ENCODE data around the gene IGF2BP2. TPM values are rescaled to one million over a fixed set of nuclear protein-coding genes. Genes with fewer than 3 reads are reported as not detected.

IGF2BP2 gene
- total and polyA plus RNA-seq, 2 of the 8 experiments (the other 6 are each of a cell fraction or from before 2014, with no cell fraction given), result 7.4 to 121 TPM

DNA sequence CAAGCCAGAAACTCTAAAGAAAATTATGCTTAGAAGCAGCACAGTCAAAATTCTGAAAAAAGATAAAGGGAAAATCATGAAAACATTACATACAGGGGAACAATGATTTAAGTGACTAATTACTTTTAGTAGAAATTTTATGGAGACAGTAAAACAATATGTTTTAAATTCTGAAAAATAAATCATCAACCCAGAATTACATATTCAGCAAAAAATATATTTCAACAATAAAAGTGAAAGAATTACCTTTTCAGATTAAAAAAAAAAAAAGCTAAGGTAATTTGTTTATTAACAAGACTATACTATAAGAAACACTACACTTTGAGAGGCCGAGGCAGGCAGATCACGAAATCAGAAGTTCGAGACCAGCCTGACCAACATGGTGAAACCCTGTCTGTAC is 32.4 kb upstream of the IGF2BP2 start:
- Histone ChIP-seq H2BK15ac (ENCODE audit: low read length) (no peak overlapping the region), H4K20me1 (replicated peaks in 1 of 2; ENCODE audit: control insufficient read depth in 1 of 2, insufficient read depth in 2 of 2, low read length in 2 of 2) (no peaks in the 10 kb centered on the region), H3K36me3 (ENCODE audit: control insufficient read depth in 2 of 4, insufficient read depth in 4 of 4, low read length in 3 of 4) (no peaks in the 10 kb centered on the region), H2BK12ac (ENCODE audit: low read depth, low read length) (no peak overlapping the region), H3K23ac (ENCODE audit: insufficient read length) (no peak overlapping the region), H3K4me2 (ENCODE audit: insufficient read depth in 1 of 2, low read depth in 2 of 2, low read length in 2 of 2) (no peak overlapping the region), H3K79me2 (ENCODE audit: control insufficient read depth in 1 of 2, insufficient read depth in 2 of 2, low read length in 2 of 2) (no peaks in the 10 kb centered on the region), H3K27ac (ENCODE audit: low read depth, low read length) (no peak overlapping the region), H3K79me1 (ENCODE audit: low read depth, low read length) (no peaks in the 10 kb centered on the region), H2BK5ac (ENCODE audit: low read depth, low read length) (no peak overlapping the region), H3K9me3 (ENCODE audit: insufficient read depth in 2 of 2, low read depth in 1 of 2, low read length in 1 of 2) (peaks cover 0 to 4% of the 10 kb centered on the region in 2 experiments; a peak in 1 of 4 replicates), H2BK120ac (replicated peaks; ENCODE audit: low read depth, low read length) (no peak overlapping the region), H3K4ac (replicated peaks; ENCODE audit: insufficient read length, low read depth, low read length) (no peak overlapping the region), H3K4me1 (replicated peaks in 1 of 4; ENCODE audit: control insufficient read depth in 3 of 4, insufficient read depth in 4 of 4, low read length in 3 of 4) (no peaks in the 10 kb centered on the region), H2AFZ (ENCODE audit: low read length) (no peak overlapping the region), H4K91ac (replicated peaks; ENCODE audit: insufficient read length, low read length) (no peak overlapping the region), H2AK5ac (ENCODE audit: low read depth, low read length) (no peak overlapping the region), H3K18ac (ENCODE audit: extremely low read depth, low read length) (no peak overlapping the region), H3K4me3 (ENCODE audit: extremely low read depth in 1 of 4, insufficient read depth in 2 of 4, low read depth in 3 of 4, low read length in 4 of 4) (no peak overlapping the region), H3K56ac (replicated peaks; ENCODE audit: insufficient read length, low read depth, low read length) (no peak overlapping the region), H3K27me3 (replicated peaks in 1 of 4; ENCODE audit: control insufficient read depth in 3 of 4, extremely low read depth in 1 of 4, insufficient read depth in 3 of 4, low read length in 3 of 4) (no peaks in the 10 kb centered on the region), H4K8ac (ENCODE audit: extremely low read depth, insufficient read depth, low read length) (no peak overlapping the region), H3K9ac (replicated peaks in 1 of 4; ENCODE audit: extremely low read depth in 1 of 4, low read depth in 3 of 4, low read length in 3 of 4) (no peak overlapping the region), H4K5ac (ENCODE audit: insufficient read length, low read depth, low read length) (no peak overlapping the region), H3K14ac (ENCODE audit: insufficient read length) (no peak overlapping the region), H3K23me2 (ENCODE audit: low read depth, low read length) (no peaks in the 10 kb centered on the region), H2BK20ac (ENCODE audit: low read length) (no peak overlapping the region)
- FAIRE-seq, result no peak
- WGBS, 2 experiments (ENCODE audit: extremely low coverage in 1 of 2, insufficient coverage in 1 of 2, insufficient read length in 1 of 2, insufficient replicate concordance in 2 of 2, low coverage in 1 of 2, low lambda C conversion rate in 2 of 2, missing lambda C conversion rate in 1 of 2), result 58% methylated on average over 3 of the region's 3 CpGs; no CpG with 5 or more reads in 1 of the 2 experiments
- DNase-seq (ENCODE audit: low read depth in 1 of 2, low spot score in 2 of 2), result no peak
- ChIA-PET POLR2A (ENCODE audit: partially characterized antibody) (interaction anchor here (1.4 kb wide), 1 partner anchor 17 kb away, joined by 3 read pairs; no protein-coding TSS in a partner anchor), CTCF (ENCODE audit: partially characterized antibody) (no interaction called here)
- TF ChIP-seq SP4 (IDR thresholded peaks at IDR 0.05; ENCODE audit: low read length) (no peak), FOSL1 (IDR thresholded peaks at IDR 0.05; ENCODE audit: insufficient read depth, low read depth, low read length) (no peak), BACH1 (IDR thresholded peaks at IDR 0.05; ENCODE audit: low read length) (no peak), KDM4A (IDR thresholded peaks at IDR 0.05; ENCODE audit: low read depth, low read length, severe bottlenecking) (no peak), TBP (IDR thresholded peaks at IDR 0.05; ENCODE audit: low read depth, low read length) (no peak), POU5F1 (IDR thresholded peaks at IDR 0.05; ENCODE audit: low read depth, low read length) (no peak), E2F6 (IDR thresholded peaks at IDR 0.05) (no peak), CREB1 (IDR thresholded peaks at IDR 0.05) (no peak), RNF2 (IDR thresholded peaks at IDR 0.05; ENCODE audit: borderline replicate concordance, low read depth, low read length, missing control alignments, poor library complexity, severe bottlenecking) (no peak), ASH2L (IDR thresholded peaks at IDR 0.05; ENCODE audit: low read length) (no peak), POLR2A (IDR thresholded peaks at IDR 0.05; ENCODE audit: control extremely low read depth in 1 of 2, low read depth in 2 of 2, low read length in 2 of 2) (no peak), JUND (IDR thresholded peaks at IDR 0.05; ENCODE audit: low read length) (no peak)
- TF ChIP-seq, protein P1, sequence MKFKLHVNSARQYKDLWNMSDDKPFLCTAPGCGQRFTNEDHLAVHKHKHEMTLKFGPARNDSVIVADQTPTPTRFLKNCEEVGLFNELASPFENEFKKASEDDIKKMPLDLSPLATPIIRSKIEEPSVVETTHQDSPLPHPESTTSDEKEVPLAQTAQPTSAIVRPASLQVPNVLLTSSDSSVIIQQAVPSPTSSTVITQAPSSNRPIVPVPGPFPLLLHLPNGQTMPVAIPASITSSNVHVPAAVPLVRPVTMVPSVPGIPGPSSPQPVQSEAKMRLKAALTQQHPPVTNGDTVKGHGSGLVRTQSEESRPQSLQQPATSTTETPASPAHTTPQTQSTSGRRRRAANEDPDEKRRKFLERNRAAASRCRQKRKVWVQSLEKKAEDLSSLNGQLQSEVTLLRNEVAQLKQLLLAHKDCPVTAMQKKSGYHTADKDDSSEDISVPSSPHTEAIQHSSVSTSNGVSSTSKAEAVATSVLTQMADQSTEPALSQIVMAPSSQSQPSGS (IDR thresholded peaks at IDR 0.05; ENCODE audit: low read length), result no peak

Data from H1 (cell line).